22Rv1 (cell line): ENCODE results near the gene TAF8.

ENCODE experiments used
- CTCF ChIP-seq: fragments of 450-650 bp; IDR thresholded peaks from 2 replicates; pipeline ENCODE4 v1.5.1; 2017; ENCODE audit warnings: mild to moderate bottlenecking
- ZFX ChIP-seq: fragments of 450-650 bp; IDR thresholded peaks from 2 replicates; pipeline ENCODE4 v1.6.1; 2017; ENCODE audit warnings: antibody characterized with exemption, borderline replicate concordance

GRCh38 chr6:42049116-42049809 lies 1.1 kb upstream of the TAF8 start:
- TF ChIP-seq ZFX (no peak), CTCF (no peak)
